Loucy (cell line): ENCODE results near the gene FGD3.

ENCODE experiments used
- H2AFZ ChIP-seq: fragments of 200-600 bp; sonication (generic); 2 replicates; pipeline ENCODE4 v1.6.0; 2016; ENCODE audit warnings: antibody characterized with exemption, mild to moderate bottlenecking, low read length, moderate library complexity
- H3F3A ChIP-seq: fragments of 200-600 bp; 2 replicates; pipeline ENCODE4 v1.6.0; 2016; ENCODE audit warnings: antibody characterized with exemption, low read depth, mild to moderate bottlenecking
- H3K27me3 ChIP-seq: fragments of 200-600 bp; sonication (generic); 2 replicates; pipeline ENCODE4 v1.6.1; 2014; ENCODE audit warnings: low read length, mild to moderate bottlenecking; ENCODE audit not compliant: insufficient read depth, poor library complexity, severe bottlenecking
- H3K36me3 ChIP-seq: fragments of 200-600 bp; sonication (generic); 2 replicates; pipeline ENCODE4 v1.6.1; 2016; ENCODE audit warnings: low read length; ENCODE audit not compliant: insufficient read depth
- H3K4me1 ChIP-seq: fragments of 200-600 bp; sonication (generic); 2 replicates; pipeline ENCODE4 v1.5.1; 2014; ENCODE audit warnings: low read length, mild to moderate bottlenecking; ENCODE audit not compliant: insufficient read depth, poor library complexity, severe bottlenecking
- H3K4me2 ChIP-seq: fragments of 200-600 bp; sonication (generic); 2 replicates; pipeline ENCODE4 v1.6.0; 2014; ENCODE audit warnings: antibody characterized with exemption, low read length, low read depth, mild to moderate bottlenecking; ENCODE audit not compliant: poor library complexity, severe bottlenecking
- H3K4me3 ChIP-seq: fragments of 200-600 bp; sonication (generic); 2 replicates; pipeline ENCODE4 v1.5.1; 2014; ENCODE audit warnings: low read length, mild to moderate bottlenecking, mixed read lengths; ENCODE audit not compliant: poor library complexity, severe bottlenecking
- H3K79me2 ChIP-seq: fragments of 200-600 bp; sonication (generic); 2 replicates; pipeline ENCODE4 v1.6.1; 2014; ENCODE audit warnings: low read length; ENCODE audit not compliant: insufficient read depth
- H3K9ac ChIP-seq: fragments of 200-600 bp; sonication (generic); 2 replicates; pipeline ENCODE4 v1.6.0; 2014; ENCODE audit warnings: mild to moderate bottlenecking, low read depth, low read length, moderate library complexity; ENCODE audit not compliant: poor library complexity, severe bottlenecking
- H3K9me2 ChIP-seq: fragments of 200-600 bp; sonication (generic); replicated peaks from 2 replicates; pipeline ENCODE4 v1.6.1; 2016; ENCODE audit warnings: low read depth, low read length, mixed read lengths
- H3K9me3 ChIP-seq: fragments of 200-600 bp; sonication (generic); 2 replicates; pipeline ENCODE4 v1.6.1; 2014; ENCODE audit warnings: mild to moderate bottlenecking, antibody characterized with exemption, low read length, low read depth; ENCODE audit not compliant: insufficient read depth
- H4K20me1 ChIP-seq: fragments of 200-600 bp; sonication (generic); 2 replicates; pipeline ENCODE4 v1.6.0; 2014; ENCODE audit warnings: antibody characterized with exemption, low read length, mild to moderate bottlenecking; ENCODE audit not compliant: insufficient read depth, poor library complexity, severe bottlenecking
- CTCF ChIP-seq: fragments of 200-600 bp; sonication (generic); conservative IDR thresholded peaks from 2 replicates; pipeline ENCODE4 v1.5.1; 2014; ENCODE audit warnings: mild to moderate bottlenecking, antibody characterized with exemption, low read length
- EZH2phosphoT487 ChIP-seq: fragments of 200-600 bp; IDR thresholded peaks from 2 replicates; pipeline ENCODE4 v1.6.1; 2018; ENCODE audit warnings: antibody characterized with exemption, mild to moderate bottlenecking, moderate library complexity, borderline replicate concordance

The FGD3 gene

GRCh38 chr9:92983984-92984589 is 36.8 kb downstream of the FGD3 start:
- H3K79me2 ChIP-seq = peaks cover 88% of the 10 kb centered on the region
- peaks cover 31% of the 10 kb centered on the region for H3K9me3 ChIP-seq
- no peak overlapping the region for H2AFZ ChIP-seq
- H3K27me3 ChIP-seq = no peaks in the 10 kb centered on the region
- H3K9me2 ChIP-seq = no peaks in the 10 kb centered on the region
- no peaks in the 10 kb centered on the region for H3F3A ChIP-seq
- peaks cover 22% of the 10 kb centered on the region for H3K4me1 ChIP-seq
- peaks cover 6% of the 10 kb centered on the region for H4K20me1 ChIP-seq
- peaks cover 55% of the 10 kb centered on the region for H3K36me3 ChIP-seq
- H3K4me2 ChIP-seq = no peak overlapping the region
- no peak overlapping the region for H3K4me3 ChIP-seq
- TF ChIP-seq EZH2phosphoT487 = no peak
- no peak for TF ChIP-seq CTCF
- no peak overlapping the region for H3K9ac ChIP-seq

- TF ChIP-seq EZH2phosphoT487 (no peak), CTCF (no peak)
- no peaks in the 10 kb centered on the region for H3F3A ChIP-seq
- H3K4me2 ChIP-seq = no peak overlapping the region
- H3K9me2 ChIP-seq = no peaks in the 10 kb centered on the region
- H2AFZ ChIP-seq = no peak overlapping the region
- H3K4me3 ChIP-seq = no peak overlapping the region
- peaks cover 55% of the 10 kb centered on the region for H3K36me3 ChIP-seq
- H3K9me3 ChIP-seq = peaks cover 31% of the 10 kb centered on the region
- no peaks in the 10 kb centered on the region for H3K27me3 ChIP-seq
- peaks cover 86% of the 10 kb centered on the region for H3K79me2 ChIP-seq
- H3K4me1 ChIP-seq = peaks cover 18% of the 10 kb centered on the region
- H4K20me1 ChIP-seq = no peaks in the 10 kb centered on the region
- no peak overlapping the region for H3K9ac ChIP-seq
These were observed 37.7 kb downstream of the FGD3 start for GRCh38 chr9:92984976-92985375.

DNA sequence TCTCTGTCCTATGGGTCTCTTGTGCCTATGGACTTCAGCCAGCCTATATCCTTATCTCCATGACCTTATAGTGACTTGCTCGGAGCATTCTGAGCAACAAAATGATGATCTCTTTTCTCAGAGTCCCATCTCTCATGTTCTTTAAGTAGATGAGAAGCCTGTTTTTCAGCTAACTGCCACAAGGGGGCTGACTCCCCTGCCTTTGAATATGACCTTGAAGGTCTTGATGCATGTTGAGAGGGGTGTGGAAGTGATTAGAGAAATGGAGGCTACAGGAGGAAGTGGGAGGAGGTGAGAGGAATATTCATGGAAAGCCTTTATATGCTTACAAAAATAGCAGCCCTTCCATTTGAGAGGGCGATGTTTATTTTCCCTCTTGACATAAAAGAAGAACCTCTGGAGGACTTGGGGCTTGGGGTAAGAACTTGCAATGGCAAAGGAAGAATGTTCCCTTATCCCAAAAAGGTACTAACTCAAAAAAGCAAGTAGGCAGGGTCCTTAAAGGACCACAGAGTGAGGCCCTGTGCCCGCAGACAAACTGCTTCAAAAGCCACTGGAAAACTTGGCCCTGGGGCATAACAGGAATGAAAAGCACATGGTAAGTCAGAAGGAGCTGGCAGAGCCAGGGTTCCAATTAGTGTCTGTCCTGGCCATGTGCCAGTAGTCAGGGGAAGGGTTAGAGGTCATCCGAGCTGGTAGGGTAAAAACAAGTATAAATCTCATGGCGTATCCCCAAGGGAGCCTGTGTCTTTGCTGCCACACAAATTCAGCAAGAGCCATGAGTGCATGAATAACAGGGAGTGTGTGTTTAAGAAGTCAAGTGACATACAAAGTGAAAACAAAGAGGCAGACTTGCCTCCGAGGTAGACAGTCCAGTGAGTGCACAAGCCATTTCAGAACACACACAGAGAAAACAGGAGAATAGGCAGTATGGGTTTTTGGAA is 39.1 kb downstream of the FGD3 start:
- no peak overlapping the region for H3K4me2 ChIP-seq
- H3K36me3 ChIP-seq = peaks cover 53% of the 10 kb centered on the region
- peaks cover 87% of the 10 kb centered on the region for H3K79me2 ChIP-seq
- H2AFZ ChIP-seq = no peak overlapping the region
- H3K4me1 ChIP-seq = peaks cover 15% of the 10 kb centered on the region
- H3K9me3 ChIP-seq = peaks cover 31% of the 10 kb centered on the region
- peaks cover 7% of the 10 kb centered on the region for H4K20me1 ChIP-seq
- no peak for TF ChIP-seq EZH2phosphoT487
- peak; percentile 86 for TF ChIP-seq CTCF
- H3K9me2 ChIP-seq = no peaks in the 10 kb centered on the region
- no peak overlapping the region for H3K4me3 ChIP-seq
- H3K27me3 ChIP-seq = no peaks in the 10 kb centered on the region
- H3F3A ChIP-seq = no peaks in the 10 kb centered on the region
- no peak overlapping the region for H3K9ac ChIP-seq
